Hepatocyte (in vitro differentiated cells): ENCODE data around the gene P2RY2. TPM values are rescaled to one million over a fixed set of nuclear protein-coding genes. Genes with fewer than 3 reads are reported as not detected.

Experiments used
- DNase-seq: peaks from one replicate; pipeline ENCODE4 v3.0.0-alpha.2; 2016; ENCODE audit warnings: low spot score
- H2AFZ ChIP-seq: fragments of 200-600 bp; sonication (generic); 2 replicates; pipeline ENCODE4 v1.6.0; 2016; ENCODE audit warnings: antibody characterized with exemption, mild to moderate bottlenecking
- H3K27ac ChIP-seq: fragments of 200-600 bp; sonication (generic); 2 replicates; pipeline ENCODE4 v1.5.1; 2016; ENCODE audit warnings: mild to moderate bottlenecking
- H3K27me3 ChIP-seq: fragments of 200-600 bp; sonication (generic); 2 replicates; pipeline ENCODE4 v1.6.1; 2016
- H3K36me3 ChIP-seq: fragments of 200-600 bp; sonication (generic); replicated peaks from 2 replicates; pipeline ENCODE4 v1.5.1; 2016; ENCODE audit warnings: low read depth; ENCODE audit not compliant: insufficient read depth
- H3K4me1 ChIP-seq: fragments of 200-600 bp; sonication (generic); 2 replicates; pipeline ENCODE4 v1.5.1; 2016; ENCODE audit warnings: mild to moderate bottlenecking, moderate library complexity; ENCODE audit not compliant: insufficient read depth
- H3K4me2 ChIP-seq: fragments of 200-600 bp; sonication (generic); 2 replicates; pipeline ENCODE4 v1.6.0; 2016
- H3K4me3 ChIP-seq: fragments of 200-600 bp; sonication (generic); 2 replicates; pipeline ENCODE4 v1.5.1; 2016; ENCODE audit warnings: mild to moderate bottlenecking
- H3K79me2 ChIP-seq: fragments of 200-600 bp; sonication (generic); 2 replicates; pipeline ENCODE4 v1.6.0; 2017; ENCODE audit warnings: mild to moderate bottlenecking
- H3K9me2 ChIP-seq: fragments of 200-600 bp; sonication (generic); replicated peaks from 2 replicates; pipeline ENCODE4 v1.6.0; 2017; ENCODE audit warnings: mild to moderate bottlenecking; ENCODE audit not compliant: insufficient read depth
- H3K9me3 ChIP-seq: fragments of 200-600 bp; sonication (generic); 2 replicates; pipeline ENCODE4 v1.5.1; 2016; ENCODE audit warnings: low read depth, mild to moderate bottlenecking
- H4K20me1 ChIP-seq: fragments of 200-600 bp; sonication (generic); 2 replicates; pipeline ENCODE4 v1.6.0; 2016; ENCODE audit warnings: mild to moderate bottlenecking; ENCODE audit not compliant: insufficient read depth, poor library complexity, severe bottlenecking
- CTCF ChIP-seq: fragments of 200-600 bp; sonication (generic); IDR thresholded peaks from 2 replicates; pipeline ENCODE4 v1.5.1; 2016; ENCODE audit warnings: antibody characterized with exemption, mild to moderate bottlenecking; ENCODE audit not compliant: poor library complexity
- EZH2 ChIP-seq: fragments of 200-600 bp; sonication (generic); IDR thresholded peaks from 2 replicates; pipeline ENCODE4 v1.6.1; 2016; ENCODE audit warnings: antibody characterized with exemption, mild to moderate bottlenecking, borderline replicate concordance
- EZH2phosphoT487 ChIP-seq: fragments of 200-600 bp; sonication (generic); IDR thresholded peaks from one replicate; pipeline ENCODE4 v1.6.1; 2018; ENCODE audit warnings: antibody characterized with exemption, mild to moderate bottlenecking, low read depth, moderate library complexity; ENCODE audit not compliant: unreplicated experiment, severe bottlenecking
- WGBS: methylation state at CpG from one replicate; pipeline ENCODE4 v1.1.6; 2016; ENCODE audit warnings: low lambda C conversion rate; ENCODE audit errors: missing lambda C conversion rate; 5-methylcytosine and 5-hydroxymethylcytosine counted together
- polyA plus RNA-seq: library from polyadenylated mRNA; unstranded; fragments of >200 nt; fragmentation: Nextera tagmentation; extraction: Ambion mirVana; gene quantifications from 2 replicates; pipeline ENCODE4 v1.2.1, GENCODE V29; 2016
- total RNA-seq: library from RNA; depleted of rRNA; stranded (reverse); fragments of >200 nt; gene quantifications from 2 replicates; pipeline ENCODE4 v1.2.3, GENCODE V29; 2014

P2RY2 gene
- total and polyA plus RNA-seq, 2 experiments from 2014 or later = 2.5 to 6.3 TPM

- H3K9me3 ChIP-seq = no peaks in the 10 kb centered on the region
- H3K27me3 ChIP-seq = peaks cover 19% of the 10 kb centered on the region
- H3K79me2 ChIP-seq = no peaks in the 10 kb centered on the region
- H3K36me3 ChIP-seq = no peaks in the 10 kb centered on the region
- H3K27ac ChIP-seq = no peak overlapping the region
- DNase-seq = no peak
- no peak overlapping the region for H2AFZ ChIP-seq
- TF ChIP-seq CTCF (no peak), EZH2 (no peak), EZH2phosphoT487 (no peak)
- no peak overlapping the region for H3K4me2 ChIP-seq
- H3K4me3 ChIP-seq = no peak overlapping the region
- no peaks in the 10 kb centered on the region for H4K20me1 ChIP-seq
- no peaks in the 10 kb centered on the region for H3K9me2 ChIP-seq
- H3K4me1 ChIP-seq = peaks cover 32% of the 10 kb centered on the region
- 82% methylated on average over 4 of the region's 4 CpGs for WGBS
These were observed 48.6 kb downstream of the P2RY2 start for GRCh38 chr11:73266646-73267020.

GRCh38 chr11:73267122-73267846 lies 49.2 kb downstream of the P2RY2 start:
- Histone ChIP-seq H3K79me2 (no peaks in the 10 kb centered on the region), H3K9me2 (no peaks in the 10 kb centered on the region), H3K4me2 (no peak overlapping the region), H3K27me3 (peaks cover 19% of the 10 kb centered on the region), H3K27ac (no peak overlapping the region), H2AFZ (no peak overlapping the region), H3K9me3 (no peaks in the 10 kb centered on the region), H3K4me3 (no peak overlapping the region), H4K20me1 (no peaks in the 10 kb centered on the region), H3K4me1 (peaks cover 37% of the 10 kb centered on the region), H3K36me3 (no peaks in the 10 kb centered on the region)
- 79% methylated on average over 3 of the region's 3 CpGs for WGBS
- TF ChIP-seq EZH2phosphoT487 (no peak), EZH2 (no peak), CTCF (no peak)
- no peak for DNase-seq

GRCh38 chr11:73267906-73268540 lies 49.9 kb downstream of the P2RY2 start:
- Histone ChIP-seq H3K27me3 (peaks cover 19% of the 10 kb centered on the region), H3K4me1 (peaks cover 39% of the 10 kb centered on the region), H3K4me2 (no peak overlapping the region), H4K20me1 (no peaks in the 10 kb centered on the region), H3K9me2 (no peaks in the 10 kb centered on the region), H3K9me3 (no peaks in the 10 kb centered on the region), H3K4me3 (no peak overlapping the region), H2AFZ (no peak overlapping the region), H3K36me3 (no peaks in the 10 kb centered on the region), H3K27ac (no peak overlapping the region), H3K79me2 (no peaks in the 10 kb centered on the region)
- DNase-seq = no peak
- no peak for TF ChIP-seq CTCF
- TF ChIP-seq EZH2 = no peak
- no peak for TF ChIP-seq EZH2phosphoT487
- 98% methylated on average over 8 of the region's 8 CpGs for WGBS
